KOPT-K1 (cell line): ENCODE data around the gene FGD3.
A peak's percentile ranks its signal among the peaks of the same experiment; 100 is the strongest.

ENCODE experiments used
- H3K27ac ChIP-seq: fragments of 200-600 bp; sonication (generic); 2 replicates; pipeline ENCODE4 v1.5.1; 2016; ENCODE audit warnings: antibody characterized with exemption, mild to moderate bottlenecking, low read depth, low read length; ENCODE audit not compliant: poor library complexity, severe bottlenecking
- H3K36me3 ChIP-seq: fragments of 200-600 bp; sonication (generic); 2 replicates; pipeline ENCODE4 v1.5.1; 2017; ENCODE audit warnings: antibody characterized with exemption, mild to moderate bottlenecking, low read length, moderate library complexity; ENCODE audit not compliant: insufficient read depth
- H3K9me3 ChIP-seq: fragments of 200-600 bp; sonication (generic); 2 replicates; pipeline ENCODE4 v1.5.1; 2017; ENCODE audit warnings: antibody characterized with exemption, low read length, mild to moderate bottlenecking; ENCODE audit not compliant: insufficient read depth, poor library complexity, severe bottlenecking

The FGD3 gene

GRCh38 chr9:93081931-93082330, 134.6 kb downstream of the FGD3 start:
- Histone ChIP-seq H3K27ac (no peak overlapping the region), H3K9me3 (no peaks in the 10 kb centered on the region), H3K36me3 (no peaks in the 10 kb centered on the region)

GRCh38 chr9:93082841-93083411, 135.6 kb downstream of the FGD3 start:
- H3K9me3 ChIP-seq: no peaks in the 10 kb centered on the region
- H3K36me3 ChIP-seq: no peaks in the 10 kb centered on the region
- peak overlapping the region; percentile 69 for H3K27ac ChIP-seq

GRCh38 chr9:93083592-93084470, 136.5 kb downstream of the FGD3 start:
- H3K36me3 ChIP-seq: no peaks in the 10 kb centered on the region

GRCh38 chr9:93084471-93084881, 137.2 kb downstream of the FGD3 start:
- Histone ChIP-seq H3K27ac (peak overlapping the region; percentile 69), H3K9me3 (no peaks in the 10 kb centered on the region), H3K36me3 (no peaks in the 10 kb centered on the region)

More at GRCh38 chr9:93083592-93084470, 136.5 kb downstream of the FGD3 start:
- H3K9me3 ChIP-seq: no peaks in the 10 kb centered on the region
- peak overlapping the region; percentile 69 for H3K27ac ChIP-seq

- no peaks in the 10 kb centered on the region for H3K9me3 ChIP-seq
- no peak overlapping the region for H3K27ac ChIP-seq
- H3K36me3 ChIP-seq: no peaks in the 10 kb centered on the region
These were observed 138.4 kb downstream of the FGD3 start for GRCh38 chr9:93085676-93086075.
